ENCODE data around the gene HS3ST5.

GRCh38 chr6:114220241-114220640 lies 122.6 kb downstream of the HS3ST5 start:
- TF ChIP-seq CTCF (conservative IDR thresholded peaks at IDR 0.05) (no peak), EZH2 (IDR thresholded peaks at IDR 0.05; ENCODE audit: low read depth) (no peak)

Data from PC-9 (cell line).